Raji (cell line): ENCODE data around the gene BMF.

ENCODE experiments used
- POLR2A ChIP-seq: IDR thresholded peaks from 2 replicates; pipeline ENCODE4 v1.6.1; 2011; ENCODE audit warnings: low read depth, low read length, control low read depth; ENCODE audit not compliant: insufficient read depth

Gene BMF

DNA sequence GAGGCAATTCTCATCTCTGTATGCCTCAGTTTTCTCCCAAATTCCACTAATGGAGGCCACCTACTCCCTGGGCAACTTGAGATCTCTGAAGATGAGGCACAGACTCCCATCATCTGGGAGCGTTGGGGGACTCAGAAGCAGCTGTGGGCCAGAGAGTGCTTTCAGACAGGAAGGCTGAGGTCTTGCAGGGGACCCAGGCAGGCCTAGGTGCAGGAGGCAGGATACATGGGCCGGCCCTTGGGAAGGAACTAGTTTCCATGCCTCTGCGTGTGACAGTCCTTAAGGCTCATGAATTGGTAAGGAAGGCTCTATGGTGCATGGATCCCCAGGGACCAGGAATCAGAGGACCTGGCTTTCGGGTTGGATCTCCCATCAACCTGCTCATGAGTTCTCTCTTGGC lies 14.5 kb downstream of the BMF start:
- no peak for TF ChIP-seq POLR2A

DNA sequence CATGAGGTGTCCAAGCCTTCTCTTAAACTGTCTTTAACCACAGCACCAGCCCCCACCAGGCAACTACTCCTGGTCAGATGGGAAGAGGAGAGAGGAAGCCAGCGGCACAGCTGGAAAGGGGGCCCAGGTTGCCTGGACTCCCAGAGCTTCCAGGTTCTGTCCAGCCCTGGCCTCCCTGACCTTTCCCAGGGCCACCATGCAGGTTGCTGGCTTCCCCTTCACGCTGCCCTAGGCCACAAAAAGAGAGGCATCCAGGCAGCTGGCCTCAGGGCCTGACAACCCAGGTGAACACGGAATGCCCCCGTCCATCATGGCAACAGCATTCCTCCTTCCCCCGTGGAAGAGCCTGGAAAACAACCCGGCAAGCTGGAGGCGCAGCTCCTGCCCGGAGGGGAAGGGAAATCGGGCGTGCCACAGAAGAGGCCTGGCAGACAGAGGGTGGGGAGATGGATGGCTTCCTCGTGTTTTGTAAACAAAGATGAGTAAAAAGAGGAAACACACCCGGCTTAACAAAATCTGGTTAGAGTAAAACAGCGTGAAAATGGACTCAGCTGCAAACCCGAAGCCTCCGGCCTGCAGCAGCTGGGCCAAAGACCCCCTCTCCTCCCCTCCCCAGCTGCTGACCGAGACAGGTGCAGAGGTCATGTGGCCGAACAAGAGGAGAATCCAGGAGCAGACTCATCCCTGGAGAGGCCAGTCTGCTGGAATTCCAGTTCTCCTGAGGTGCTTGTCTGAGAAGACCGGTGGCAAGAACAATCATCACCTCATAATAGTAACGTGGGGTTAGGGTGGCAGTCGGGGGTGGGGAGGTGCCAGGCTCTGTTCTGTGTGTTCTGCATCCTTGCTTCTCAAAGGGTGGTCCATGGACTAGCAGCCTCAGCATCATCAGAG lies 15.5 kb downstream of the BMF start:
- TF ChIP-seq POLR2A, result no peak

DNA sequence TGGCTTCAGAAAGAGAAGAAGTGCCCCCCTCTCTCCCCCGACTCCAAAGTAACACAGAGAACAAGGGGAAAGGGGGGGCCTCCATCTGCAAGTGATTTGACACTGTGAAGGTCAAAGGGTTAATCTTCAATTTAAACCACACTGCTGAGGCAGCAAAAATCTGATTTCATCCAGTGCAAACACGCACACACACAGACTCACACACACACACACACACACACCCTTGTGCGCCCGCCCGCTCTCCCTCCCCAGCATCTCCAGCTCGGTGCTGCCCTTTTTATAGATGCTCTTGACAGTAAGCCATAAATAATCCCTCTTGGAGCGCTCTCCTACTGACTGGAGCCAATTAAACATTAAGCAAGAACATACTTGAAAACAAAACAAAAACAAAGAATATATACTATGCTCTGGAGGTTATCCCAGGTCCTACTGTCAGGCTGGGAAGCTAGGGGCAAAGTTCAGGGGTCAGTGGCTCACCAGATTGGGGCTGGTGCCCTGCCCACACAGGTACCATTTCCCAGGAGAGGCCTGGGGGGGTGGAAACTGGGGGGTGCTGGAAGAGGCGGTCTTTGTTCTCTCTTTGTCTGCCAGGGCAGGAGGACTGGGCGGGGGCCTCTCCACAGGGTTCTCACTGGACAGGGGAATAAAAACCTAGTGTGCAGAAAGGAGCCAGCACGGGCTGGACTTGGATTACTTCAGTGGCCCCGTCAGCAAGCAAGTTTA lies 16.3 kb downstream of the BMF start:
- TF ChIP-seq POLR2A, result no peak

DNA sequence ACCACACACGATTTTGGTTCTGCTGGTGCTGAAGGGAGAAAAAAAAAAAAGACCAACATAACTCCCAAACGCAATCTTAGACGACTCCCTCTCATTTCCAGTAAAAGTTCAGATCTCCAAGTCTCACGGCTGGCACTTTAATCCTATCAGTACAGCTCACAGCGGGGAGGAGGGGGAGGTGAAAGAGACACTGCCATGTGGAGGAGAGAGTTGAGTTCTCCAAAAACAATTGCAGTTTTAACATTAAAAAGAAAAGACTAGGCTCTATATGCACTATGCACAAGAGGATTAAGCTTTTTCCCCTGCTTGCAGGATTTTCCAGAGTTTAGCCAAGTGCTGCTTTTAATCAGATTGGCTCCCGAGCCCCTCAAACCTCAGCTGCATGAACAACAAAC lies 16.8 kb downstream of the BMF start:
- TF ChIP-seq POLR2A, result no peak

DNA sequence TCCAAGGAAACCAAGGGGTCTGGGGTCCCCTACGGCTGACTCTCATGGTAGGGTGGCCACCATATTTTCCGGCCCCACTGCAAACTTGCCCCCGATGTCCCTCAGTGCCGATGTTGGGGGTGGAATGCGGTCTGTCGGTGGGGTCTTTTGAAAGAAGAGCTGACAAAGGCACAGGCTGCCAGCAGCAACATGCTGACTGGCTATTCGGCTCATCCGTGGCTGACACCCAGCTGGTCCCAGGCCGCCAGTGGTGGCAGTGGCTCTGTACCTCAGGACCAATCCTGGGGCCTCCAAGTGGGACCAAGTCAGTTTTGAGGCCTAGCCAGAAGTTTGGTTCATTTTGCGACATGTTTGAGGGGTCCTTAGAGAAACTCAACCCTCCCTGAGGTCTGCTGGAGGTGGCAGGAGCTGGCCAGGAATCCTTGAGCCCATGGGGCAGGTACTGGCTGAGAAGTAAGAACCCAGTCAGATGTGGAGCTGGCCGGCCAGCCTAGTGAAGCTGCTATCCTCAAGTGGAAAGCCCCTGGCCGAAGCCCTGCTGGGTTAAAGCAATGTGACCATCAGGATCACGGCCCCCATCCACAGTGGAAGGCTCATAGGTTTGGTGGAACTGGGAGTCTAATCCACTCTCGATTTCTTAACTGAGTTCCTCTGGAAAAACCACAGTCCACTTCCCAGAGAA lies 17.8 kb downstream of the BMF start:
- TF ChIP-seq POLR2A, result no peak

DNA sequence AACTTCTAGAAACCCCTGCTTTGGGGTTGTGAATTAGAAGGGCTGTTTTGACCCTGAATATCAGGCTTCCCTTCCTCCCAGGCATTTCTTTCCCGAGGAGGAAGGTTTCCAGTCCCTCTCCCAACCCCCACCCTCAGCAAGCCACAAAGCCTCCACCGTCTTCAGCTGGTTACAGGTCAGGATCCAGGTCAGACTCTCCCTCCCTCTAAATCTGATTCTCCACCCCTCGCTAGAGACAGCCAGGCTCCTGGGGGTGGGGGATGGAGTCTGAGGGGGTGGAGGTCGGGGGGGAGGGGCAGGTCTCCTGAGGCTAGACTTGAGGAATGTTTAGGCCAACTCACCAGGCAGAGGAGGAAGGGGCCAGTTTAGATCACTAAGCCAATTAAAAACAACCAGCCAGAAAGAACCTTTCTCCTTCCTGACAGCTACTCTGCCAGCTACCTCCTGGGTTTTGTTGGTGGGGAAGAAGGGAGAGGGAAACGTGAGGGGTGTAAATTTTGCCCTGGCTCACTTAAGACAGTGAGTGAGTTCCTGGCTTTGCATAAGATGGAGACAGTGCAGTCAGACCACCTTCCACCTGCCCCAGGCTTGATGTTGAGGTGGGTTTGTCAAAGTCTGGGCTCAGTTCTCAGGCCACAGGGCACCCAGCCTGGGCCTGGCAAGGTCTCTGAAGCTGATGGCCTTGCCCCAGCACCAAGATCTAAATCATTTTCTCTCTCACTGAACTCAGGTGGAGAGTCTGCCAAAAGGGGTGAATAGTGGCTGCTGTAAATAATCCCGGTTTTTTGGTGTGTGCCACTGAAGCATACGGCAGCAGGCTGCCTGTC lies 19.5 kb downstream of the BMF start:
- TF ChIP-seq POLR2A, result no peak

DNA sequence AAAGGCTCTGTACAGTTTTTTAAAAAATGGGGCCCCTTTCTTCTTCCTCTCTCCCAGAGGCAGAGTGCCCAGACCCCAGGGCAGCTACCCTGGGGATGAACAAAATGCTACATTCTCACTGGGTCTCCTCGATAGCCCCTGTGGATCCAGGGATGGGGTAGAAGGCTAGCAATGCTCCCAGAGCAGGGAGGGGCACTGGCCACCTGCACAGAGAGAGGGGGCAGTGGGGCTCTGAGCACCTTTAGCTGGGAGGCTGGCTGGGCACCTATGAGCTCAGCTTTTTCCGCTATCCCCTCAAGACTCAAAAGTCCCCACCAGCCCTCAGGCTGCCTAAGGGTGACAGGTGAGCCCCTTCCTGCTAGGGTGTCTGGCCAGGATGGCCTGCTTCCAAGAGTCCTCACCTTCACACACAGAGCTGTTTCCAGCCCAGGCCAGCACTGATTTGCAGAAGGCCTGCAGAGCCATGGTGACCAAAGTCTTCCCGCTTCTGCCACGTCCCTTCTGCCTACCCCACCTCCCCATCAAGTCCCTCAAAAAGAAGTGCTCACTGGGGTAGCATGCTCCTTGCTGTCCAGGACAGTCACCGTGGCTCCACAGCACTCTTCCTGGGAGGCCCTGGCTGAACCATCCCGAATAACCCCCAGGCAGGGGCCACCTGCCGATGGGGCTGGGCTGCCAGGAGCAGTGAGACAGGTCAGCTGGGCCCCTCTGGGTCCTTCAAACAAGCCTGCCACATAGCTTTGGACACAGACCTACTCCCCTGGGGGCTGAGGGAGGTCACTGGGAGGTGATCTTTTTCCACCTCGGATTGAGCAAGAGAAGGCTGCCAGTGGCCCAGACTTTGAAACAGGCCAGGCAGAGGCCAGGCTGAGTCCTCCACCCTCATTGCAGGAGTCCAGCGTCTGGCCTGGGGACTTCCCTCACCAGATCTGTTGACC lies 20.4 kb downstream of the BMF start:
- no peak for TF ChIP-seq POLR2A

DNA sequence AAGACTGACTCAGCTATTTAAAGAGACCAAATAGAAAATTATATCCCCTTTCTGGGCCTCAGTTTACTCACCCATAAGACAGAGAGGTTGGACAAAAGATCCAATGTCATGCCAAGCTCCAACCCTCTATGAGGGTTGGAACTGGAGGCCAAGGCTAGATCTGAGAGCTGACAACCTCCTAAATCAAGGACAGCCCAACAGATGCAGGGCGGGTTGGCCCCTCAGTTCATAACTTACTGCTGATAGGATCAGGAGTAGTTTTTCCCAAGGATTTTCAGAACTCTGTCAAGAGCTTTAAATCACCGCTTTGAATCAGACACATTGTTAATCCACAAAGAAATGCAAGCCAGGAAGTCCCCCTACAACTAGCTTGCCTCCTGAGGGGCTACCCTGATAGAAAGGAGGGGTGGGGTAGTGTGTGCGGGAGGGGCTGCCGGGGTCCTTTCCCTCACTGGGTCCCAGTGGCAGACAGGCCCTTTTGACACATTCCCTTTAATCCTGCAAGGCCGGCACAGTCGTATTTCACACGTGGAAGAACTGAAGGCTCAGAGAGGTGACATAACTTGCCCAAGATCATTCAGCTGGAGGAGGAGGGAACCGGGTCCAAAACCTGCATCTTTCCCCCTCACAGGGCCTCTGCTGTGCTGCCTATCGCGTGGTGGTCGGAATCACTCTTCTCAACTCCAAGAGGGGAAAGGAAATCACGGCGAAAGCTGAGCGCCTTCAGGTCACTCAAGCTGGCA lies 21.4 kb downstream of the BMF start:
- TF ChIP-seq POLR2A, result no peak

DNA sequence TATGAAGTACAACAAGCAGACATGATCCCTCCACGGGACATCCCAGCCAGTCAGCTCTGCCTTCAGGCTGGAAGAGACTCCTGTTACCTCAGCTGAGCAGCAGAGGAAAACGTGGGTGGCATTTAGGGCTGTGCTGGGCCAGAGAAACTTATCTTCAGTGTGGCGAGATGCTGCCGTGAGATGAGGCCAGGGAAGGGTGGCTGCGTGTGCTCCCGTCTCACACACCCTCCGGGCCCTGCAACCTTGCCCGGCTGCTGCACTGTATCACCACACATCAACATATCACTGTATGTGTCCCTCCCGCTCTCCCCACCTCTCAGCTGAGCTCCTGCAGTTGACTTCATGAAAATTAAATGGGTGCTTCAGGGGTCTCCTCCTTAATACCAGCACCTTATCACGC lies 23.4 kb downstream of the BMF start:
- TF ChIP-seq POLR2A, result no peak

DNA sequence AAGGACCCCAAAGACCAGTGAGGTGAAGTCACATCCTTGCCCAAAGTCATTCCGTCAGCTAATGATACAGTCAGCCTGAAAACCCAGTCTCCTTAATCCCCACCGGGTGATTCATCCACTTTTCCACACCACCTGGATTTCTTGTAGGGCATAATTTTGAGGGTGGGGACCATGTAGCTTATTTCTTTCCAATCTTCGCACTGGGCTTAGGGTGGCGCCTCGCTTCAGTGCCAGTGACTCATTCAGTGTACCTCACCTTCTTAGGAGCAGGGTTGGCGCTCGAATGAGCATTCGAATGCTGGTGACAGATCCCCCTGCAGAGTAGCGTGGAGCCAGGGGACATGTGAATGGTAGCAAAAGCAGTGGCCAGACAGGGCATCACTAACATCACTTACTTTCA lies 24.0 kb downstream of the BMF start:
- no peak for TF ChIP-seq POLR2A

DNA sequence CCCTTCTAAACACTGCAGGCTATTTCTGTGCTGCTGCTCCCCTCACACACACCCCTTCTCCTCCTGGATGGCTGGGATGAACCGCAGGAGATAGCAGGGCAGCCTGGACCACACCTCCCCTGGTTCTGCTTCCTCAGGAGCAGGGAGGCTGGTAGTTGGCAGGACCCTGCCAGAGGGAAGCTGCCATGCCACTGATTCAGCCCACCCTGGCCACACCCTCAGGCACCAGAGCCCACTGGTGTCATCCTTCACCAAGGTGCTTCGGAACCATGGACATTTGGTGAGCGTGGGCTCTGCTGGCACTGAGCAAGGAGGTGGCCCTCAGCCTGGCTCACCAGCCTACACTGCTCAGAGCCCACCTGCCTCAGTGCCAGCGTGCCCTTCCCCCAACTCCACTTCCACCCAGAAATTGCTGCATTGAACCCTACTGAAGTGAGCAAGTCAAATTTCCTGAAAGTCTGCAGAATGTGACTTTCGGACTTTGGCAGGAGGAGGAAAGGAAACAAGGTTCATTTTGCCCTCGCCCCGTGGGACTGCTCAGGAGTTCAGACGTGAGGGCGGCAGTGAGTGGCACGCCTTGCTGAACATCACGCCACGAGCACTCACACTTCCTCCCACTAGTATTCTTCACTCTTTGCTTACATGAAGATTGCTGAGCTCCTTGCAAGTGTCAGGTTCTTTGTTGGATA lies 26.3 kb downstream of the BMF start:
- TF ChIP-seq POLR2A, result no peak

DNA sequence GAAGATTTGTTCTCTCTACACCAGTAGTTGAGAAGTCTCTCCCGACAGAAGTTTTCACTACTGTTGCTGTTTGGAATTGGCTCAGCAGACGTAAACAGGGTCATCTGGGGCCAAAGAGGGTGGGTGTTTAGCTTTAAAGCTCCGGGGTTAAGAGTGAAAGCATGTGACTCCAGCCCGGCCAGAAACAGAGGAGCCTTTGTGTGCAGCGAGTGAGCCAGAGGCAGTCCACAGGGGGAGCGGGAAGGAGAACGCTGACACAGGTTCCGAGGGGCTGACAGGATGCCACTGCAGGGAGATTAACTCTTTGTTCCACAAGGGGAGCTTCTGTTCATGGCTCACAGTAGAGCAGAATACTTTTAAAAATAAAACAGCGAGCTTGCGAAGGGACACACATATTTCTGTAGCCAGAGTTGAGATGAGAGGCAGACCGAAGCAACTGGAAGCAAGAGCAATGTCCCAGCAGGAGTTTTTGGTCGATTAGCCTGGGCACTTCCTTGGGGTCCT lies 26.9 kb downstream of the BMF start:
- TF ChIP-seq POLR2A, result no peak
